ENCODE measurements around the gene TUT7.

TUT7 gene

DNA sequence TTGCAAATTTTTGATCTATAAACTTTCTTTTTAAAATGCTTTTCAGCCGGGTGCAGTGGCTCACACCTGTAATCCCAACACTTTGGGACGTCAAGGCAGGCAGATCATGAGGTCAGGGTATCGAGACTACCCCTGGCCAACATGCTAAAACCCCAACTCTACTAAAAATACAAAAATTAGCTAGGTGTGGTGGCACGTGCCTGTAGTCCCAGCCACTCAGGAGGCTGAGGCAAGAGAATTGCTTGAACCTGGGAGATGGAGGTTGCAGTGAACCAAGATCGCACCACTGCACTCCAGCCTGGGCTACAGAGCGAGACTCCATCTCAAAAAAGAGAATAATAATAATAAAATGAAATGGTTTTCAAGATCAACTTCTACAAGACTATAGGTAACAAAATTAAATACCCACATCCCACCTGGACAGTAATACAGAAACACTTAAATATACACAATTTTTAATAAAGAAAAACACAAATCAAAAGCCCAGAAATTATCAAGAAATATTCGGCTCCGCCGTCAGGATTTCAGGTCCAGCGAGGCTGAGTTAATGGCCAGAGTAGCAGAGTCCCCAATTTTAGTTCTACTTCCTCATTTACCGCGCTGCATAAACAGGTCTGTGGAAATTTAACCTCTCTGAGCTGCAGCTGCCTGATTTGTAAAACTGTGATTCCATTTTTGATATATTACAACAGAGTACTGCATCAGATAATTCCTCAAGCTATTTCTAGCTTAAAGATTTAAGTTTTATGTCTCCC is 4.0 kb downstream of the TUT7 start:
- peaks cover 64% of the 10 kb centered on the region for H3K36me3 ChIP-seq (ENCODE audit: low read depth)
- H3K9me3 ChIP-seq (ENCODE audit: severe bottlenecking) = no peaks in the 10 kb centered on the region
- no peak for DNase-seq (ENCODE audit: low spot score)
- TF ChIP-seq, protein P1, sequence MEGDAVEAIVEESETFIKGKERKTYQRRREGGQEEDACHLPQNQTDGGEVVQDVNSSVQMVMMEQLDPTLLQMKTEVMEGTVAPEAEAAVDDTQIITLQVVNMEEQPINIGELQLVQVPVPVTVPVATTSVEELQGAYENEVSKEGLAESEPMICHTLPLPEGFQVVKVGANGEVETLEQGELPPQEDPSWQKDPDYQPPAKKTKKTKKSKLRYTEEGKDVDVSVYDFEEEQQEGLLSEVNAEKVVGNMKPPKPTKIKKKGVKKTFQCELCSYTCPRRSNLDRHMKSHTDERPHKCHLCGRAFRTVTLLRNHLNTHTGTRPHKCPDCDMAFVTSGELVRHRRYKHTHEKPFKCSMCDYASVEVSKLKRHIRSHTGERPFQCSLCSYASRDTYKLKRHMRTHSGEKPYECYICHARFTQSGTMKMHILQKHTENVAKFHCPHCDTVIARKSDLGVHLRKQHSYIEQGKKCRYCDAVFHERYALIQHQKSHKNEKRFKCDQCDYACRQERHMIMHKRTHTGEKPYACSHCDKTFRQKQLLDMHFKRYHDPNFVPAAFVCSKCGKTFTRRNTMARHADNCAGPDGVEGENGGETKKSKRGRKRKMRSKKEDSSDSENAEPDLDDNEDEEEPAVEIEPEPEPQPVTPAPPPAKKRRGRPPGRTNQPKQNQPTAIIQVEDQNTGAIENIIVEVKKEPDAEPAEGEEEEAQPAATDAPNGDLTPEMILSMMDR (IDR thresholded peaks at IDR 0.05; ENCODE audit: poor library complexity, severe bottlenecking) = no peak
- peaks cover 21% of the 10 kb centered on the region for H3K4me1 ChIP-seq (ENCODE audit: insufficient read depth, poor library complexity, severe bottlenecking)
- H3K4me3 ChIP-seq (ENCODE audit: severe bottlenecking) = no peak overlapping the region
- no peaks in the 10 kb centered on the region for H3K27me3 ChIP-seq (ENCODE audit: insufficient read depth, poor library complexity, severe bottlenecking)
- no peak for ATAC-seq (ENCODE audit: low read depth)
- no peak overlapping the region for H3K27ac ChIP-seq (ENCODE audit: poor library complexity, severe bottlenecking)

DNA sequence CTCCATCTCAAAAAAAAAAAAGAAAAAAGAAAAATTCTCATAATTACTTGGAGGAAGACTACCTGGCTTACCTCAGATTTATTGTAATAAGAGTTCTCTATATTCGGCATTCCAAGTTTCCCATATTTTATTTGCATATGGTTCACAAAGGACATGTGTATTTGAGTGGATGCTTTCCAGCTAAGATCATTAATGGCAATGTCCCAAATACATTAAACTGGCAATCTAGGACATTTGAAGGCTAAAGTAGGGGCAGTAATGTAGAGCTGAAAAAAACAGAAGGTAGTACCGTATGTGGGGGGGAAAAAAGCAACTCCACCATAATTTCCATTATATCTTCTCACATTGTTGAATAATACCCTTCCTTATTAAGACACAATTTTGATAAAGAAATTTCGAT is 4.9 kb downstream of the TUT7 start:
- no peak overlapping the region for H3K4me3 ChIP-seq (ENCODE audit: severe bottlenecking)
- H3K27ac ChIP-seq (ENCODE audit: poor library complexity, severe bottlenecking) = peak overlapping the region; percentile 9
- TF ChIP-seq, protein P1 (IDR thresholded peaks at IDR 0.05; ENCODE audit: poor library complexity, severe bottlenecking) = no peak
- ATAC-seq (ENCODE audit: low read depth) (no peak), DNase-seq (ENCODE audit: low spot score) (no peak)
- H3K9me3 ChIP-seq (ENCODE audit: severe bottlenecking) = no peaks in the 10 kb centered on the region
- H3K27me3 ChIP-seq (ENCODE audit: insufficient read depth, poor library complexity, severe bottlenecking) = no peaks in the 10 kb centered on the region
- peaks cover 73% of the 10 kb centered on the region for H3K36me3 ChIP-seq (ENCODE audit: low read depth)
- H3K4me1 ChIP-seq (ENCODE audit: insufficient read depth, poor library complexity, severe bottlenecking) = peaks cover 18% of the 10 kb centered on the region

DNA sequence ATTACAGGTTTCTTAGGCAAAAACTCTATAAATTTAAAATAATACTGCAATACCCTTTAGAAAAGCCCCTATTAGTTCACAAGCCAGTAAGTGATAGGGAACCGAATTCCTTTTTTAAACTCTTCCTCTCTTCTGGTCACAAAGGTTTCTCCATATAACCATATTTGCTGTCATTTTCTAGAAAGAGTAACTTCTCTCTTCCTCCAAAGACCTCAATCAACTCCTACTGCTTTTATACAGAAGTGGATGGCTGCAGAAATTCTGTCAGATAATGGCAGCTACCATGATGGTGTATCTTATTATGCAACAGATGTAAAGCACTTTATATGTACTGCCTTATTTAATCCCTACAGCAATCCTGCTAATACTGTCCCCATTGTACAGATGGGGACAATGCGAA is 6.2 kb downstream of the TUT7 start:
- no peaks in the 10 kb centered on the region for H3K27me3 ChIP-seq (ENCODE audit: insufficient read depth, poor library complexity, severe bottlenecking)
- peak overlapping the region; percentile 9 for H3K27ac ChIP-seq (ENCODE audit: poor library complexity, severe bottlenecking)
- peaks cover 84% of the 10 kb centered on the region for H3K36me3 ChIP-seq (ENCODE audit: low read depth)
- no peaks in the 10 kb centered on the region for H3K9me3 ChIP-seq (ENCODE audit: severe bottlenecking)
- H3K4me3 ChIP-seq (ENCODE audit: severe bottlenecking) = no peak overlapping the region
- ATAC-seq (ENCODE audit: low read depth) (no peak), DNase-seq (ENCODE audit: low spot score) (no peak)
- TF ChIP-seq, protein P1 (IDR thresholded peaks at IDR 0.05; ENCODE audit: poor library complexity, severe bottlenecking) = no peak
- H3K4me1 ChIP-seq (ENCODE audit: insufficient read depth, poor library complexity, severe bottlenecking) = peaks cover 18% of the 10 kb centered on the region

DNA sequence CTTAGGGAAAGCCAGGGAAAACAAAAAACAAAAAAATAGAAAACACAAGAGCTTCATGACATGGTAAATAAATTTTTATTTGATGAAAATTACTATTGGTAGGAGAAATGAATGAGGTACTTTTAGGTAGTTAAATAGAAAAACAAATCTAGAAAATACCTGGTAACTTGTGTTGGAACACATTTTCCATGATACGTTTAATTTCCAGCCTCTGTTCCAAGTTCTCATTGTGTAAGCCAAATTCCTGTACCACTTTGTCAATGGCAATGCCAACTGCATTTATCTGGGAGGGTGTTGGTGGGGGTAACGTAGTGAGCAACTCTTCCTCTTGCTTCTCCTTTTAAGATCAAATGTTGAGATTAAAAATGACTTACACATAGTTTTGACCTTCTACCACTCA is 9.4 kb downstream of the TUT7 start:
- ATAC-seq (ENCODE audit: low read depth) = no peak
- no peak overlapping the region for H3K27ac ChIP-seq (ENCODE audit: poor library complexity, severe bottlenecking)
- no peak overlapping the region for H3K4me3 ChIP-seq (ENCODE audit: severe bottlenecking)
- H3K9me3 ChIP-seq (ENCODE audit: severe bottlenecking) = no peaks in the 10 kb centered on the region
- peaks cover 89% of the 10 kb centered on the region for H3K36me3 ChIP-seq (ENCODE audit: low read depth)
- TF ChIP-seq, protein P1 (IDR thresholded peaks at IDR 0.05; ENCODE audit: poor library complexity, severe bottlenecking) = no peak
- DNase-seq (ENCODE audit: low spot score) = no peak
- H3K27me3 ChIP-seq (ENCODE audit: insufficient read depth, poor library complexity, severe bottlenecking) = no peaks in the 10 kb centered on the region
- H3K4me1 ChIP-seq (ENCODE audit: insufficient read depth, poor library complexity, severe bottlenecking) = peaks cover 10% of the 10 kb centered on the region

DNA sequence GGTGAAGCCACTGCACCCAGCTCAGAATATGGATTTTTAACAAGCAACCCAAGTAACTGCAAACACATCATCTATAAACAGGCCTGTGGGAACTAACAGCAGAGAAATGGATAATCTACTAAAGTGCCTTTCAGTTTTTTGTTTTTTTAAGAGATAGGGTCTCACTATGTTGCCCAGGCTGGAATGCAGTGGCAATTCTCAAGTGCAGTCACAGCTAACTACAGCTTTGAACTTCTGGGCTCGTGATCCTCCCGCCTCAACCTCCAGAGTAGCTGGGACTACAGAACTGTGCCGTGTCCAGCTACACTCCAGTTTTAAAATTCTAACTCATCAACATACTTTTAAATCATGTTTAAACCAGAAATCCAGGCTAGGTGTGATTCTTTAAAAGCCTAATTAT is 11.9 kb downstream of the TUT7 start:
- H3K4me1 ChIP-seq (ENCODE audit: insufficient read depth, poor library complexity, severe bottlenecking) = peaks cover 3% of the 10 kb centered on the region
- H3K36me3 ChIP-seq (ENCODE audit: low read depth) = peaks cover 98% of the 10 kb centered on the region
- ATAC-seq (ENCODE audit: low read depth) (no peak), DNase-seq (ENCODE audit: low spot score) (no peak)
- no peak overlapping the region for H3K27ac ChIP-seq (ENCODE audit: poor library complexity, severe bottlenecking)
- TF ChIP-seq, protein P1 (IDR thresholded peaks at IDR 0.05; ENCODE audit: poor library complexity, severe bottlenecking) = no peak
- H3K27me3 ChIP-seq (ENCODE audit: insufficient read depth, poor library complexity, severe bottlenecking) = no peaks in the 10 kb centered on the region
- H3K4me3 ChIP-seq (ENCODE audit: severe bottlenecking) = no peak overlapping the region
- H3K9me3 ChIP-seq (ENCODE audit: severe bottlenecking) = no peaks in the 10 kb centered on the region

Measured in RWPE2 (cell line).